AML-193 (cell line): ENCODE data around the gene COL5A2.

Experiments used
- DNase-seq, 2 experiments: peaks; one replicate each; lab custom pipeline; 2025; lab: John Stamatoyannopoulos, UW

Gene COL5A2

GRCh38 chr2:189178726-189179569 is 613 bp downstream of the COL5A2 start:
- no peak for DNase-seq

- no peak for DNase-seq
These were observed 1.5 kb downstream of the COL5A2 start for GRCh38 chr2:189178054-189178453.

GRCh38 chr2:189177251-189177840 is 2.2 kb downstream of the COL5A2 start:
- no peak for DNase-seq

GRCh38 chr2:189176516-189176915 is 3.0 kb downstream of the COL5A2 start:
- DNase-seq = no peak

GRCh38 chr2:189175869-189176433 is 3.6 kb downstream of the COL5A2 start:
- DNase-seq = no peak

- no peak for DNase-seq
These were observed 7.5 kb downstream of the COL5A2 start for GRCh38 chr2:189171956-189172609.

- no peak for DNase-seq
These were observed 10.6 kb downstream of the COL5A2 start for GRCh38 chr2:189168856-189169499.

- DNase-seq = no peak
These were observed 13.7 kb downstream of the COL5A2 start for GRCh38 chr2:189165656-189166380.

GRCh38 chr2:189164746-189165145 is 14.8 kb downstream of the COL5A2 start:
- DNase-seq = no peak

GRCh38 chr2:189163889-189164288 is 15.7 kb downstream of the COL5A2 start:
- DNase-seq = no peak

GRCh38 chr2:189162566-189162965 is 17.0 kb downstream of the COL5A2 start:
- no peak for DNase-seq

GRCh38 chr2:189161894-189162293 is 17.7 kb downstream of the COL5A2 start:
- no peak for DNase-seq

GRCh38 chr2:189159717-189160116 is 19.8 kb downstream of the COL5A2 start:
- no peak for DNase-seq

- DNase-seq = no peak
These were observed 20.3 kb downstream of the COL5A2 start for GRCh38 chr2:189159273-189159672.

GRCh38 chr2:189157939-189158338 is 21.6 kb downstream of the COL5A2 start:
- no peak for DNase-seq

GRCh38 chr2:189157456-189157855 is 22.1 kb downstream of the COL5A2 start:
- DNase-seq = no peak

- DNase-seq = no peak
These were observed 23.8 kb downstream of the COL5A2 start for GRCh38 chr2:189155795-189156194.

- DNase-seq = no peak
These were observed 25.9 kb downstream of the COL5A2 start for GRCh38 chr2:189153619-189154018.

GRCh38 chr2:189152483-189152882 is 27.1 kb downstream of the COL5A2 start:
- DNase-seq = no peak

GRCh38 chr2:189151906-189152305 is 27.7 kb downstream of the COL5A2 start:
- DNase-seq = no peak

- DNase-seq = no peak
These were observed 29.5 kb downstream of the COL5A2 start for GRCh38 chr2:189150033-189150432.

- DNase-seq = no peak
These were observed 31.6 kb downstream of the COL5A2 start for GRCh38 chr2:189147989-189148388.
